Upper lobe of right lung (tissue), 1 donor: ENCODE results near the gene RPGRIP1L. TPM values are rescaled to one million over a fixed set of nuclear protein-coding genes. Genes with fewer than 3 reads are reported as not detected.

Experiments
- ATAC-seq: fragments of 200-7000 bp; cut with Tn5 transposase; one replicate; pipeline ENCODE4 v1.9.1; 2020; ENCODE audit warnings: mild to moderate bottlenecking, moderate library complexity
- DNase-seq: peaks from one replicate; pipeline ENCODE4 v3.0.0-alpha.2; 2020
- H3K27ac ChIP-seq: fragments of 200-600 bp; one replicate; pipeline ENCODE4 v1.8.0; 2022
- H3K27me3 ChIP-seq: fragments of 200-600 bp; one replicate; pipeline ENCODE4 v1.8.0; 2022; ENCODE audit warnings: mild to moderate bottlenecking
- H3K36me3 ChIP-seq: fragments of 200-600 bp; one replicate; pipeline ENCODE4 v1.8.0; 2022
- H3K4me1 ChIP-seq: fragments of 200-600 bp; one replicate; pipeline ENCODE4 v1.8.0; 2022
- H3K4me3 ChIP-seq: fragments of 200-600 bp; one replicate; pipeline ENCODE4 v1.8.0; 2022; ENCODE audit warnings: mild to moderate bottlenecking
- H3K9me3 ChIP-seq: fragments of 200-600 bp; one replicate; pipeline ENCODE4 v1.8.0; 2022
- CTCF ChIP-seq: fragments of 200-600 bp; IDR thresholded peaks from one replicate; pipeline ENCODE4 v1.8.0; 2022; ENCODE audit warnings: antibody characterized with exemption
- intact Hi-C: fragments of 100-400 bp; cut with DNase I; formaldehyde crosslinking; loops from one replicate; pipeline ENCODE4 v1.11.0; 2022
- total RNA-seq: library from RNA; stranded (reverse); fragmentation: NEBNext Ultra II Directional; extraction: Animal tissue kit (Norgen Biotek cat#: 25700); gene quantifications from one replicate; pipeline ENCODE4 v1.2.1, GENCODE V29; 2021
- donor health status: DM: no; HTN: yes; CAD: no; lungs with severe emphysema.

RPGRIP1L gene
- total RNA-seq, 1 donor from 2014 or later = 3.5 TPM

- H3K9me3 ChIP-seq = no peaks in the 10 kb centered on the region
- H3K27ac ChIP-seq = no peak overlapping the region
- H3K4me1 ChIP-seq = no peaks in the 10 kb centered on the region
- no peak overlapping the region for H3K4me3 ChIP-seq
- no peak for DNase-seq
- H3K27me3 ChIP-seq = no peaks in the 10 kb centered on the region
- no peak for ATAC-seq
- TF ChIP-seq CTCF = no peak
- intact Hi-C loops = no loop called here
- H3K36me3 ChIP-seq = no peaks in the 10 kb centered on the region
Measured at GRCh38 chr16:53611179-53611696, 92.4 kb downstream of the RPGRIP1L start.

DNA sequence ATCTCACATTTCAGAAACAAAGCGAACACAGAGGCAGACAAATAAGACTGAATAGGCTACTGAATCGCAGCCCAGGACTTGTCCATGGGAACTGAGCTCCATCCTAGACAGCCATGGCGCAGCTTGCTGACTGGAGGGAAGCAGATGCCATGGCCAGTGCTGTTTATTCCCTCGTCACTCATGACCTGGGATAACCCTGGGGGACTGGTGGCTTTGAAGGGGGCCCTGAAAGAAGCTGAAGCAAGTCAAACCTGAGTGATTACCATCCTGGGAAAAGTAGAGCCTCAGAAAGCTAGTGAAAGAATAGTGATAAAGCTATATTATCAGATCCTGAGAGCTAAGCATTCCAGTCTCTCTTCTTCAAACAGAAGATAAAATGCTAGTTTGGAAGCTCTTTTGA is 94.1 kb downstream of the RPGRIP1L start:
- Histone ChIP-seq H3K27ac (no peak overlapping the region), H3K4me1 (no peaks in the 10 kb centered on the region), H3K36me3 (no peaks in the 10 kb centered on the region), H3K9me3 (no peaks in the 10 kb centered on the region), H3K27me3 (no peaks in the 10 kb centered on the region), H3K4me3 (no peak overlapping the region)
- TF ChIP-seq CTCF = no peak
- intact Hi-C loops = no loop called here
- no peak for DNase-seq
- no peak for ATAC-seq

DNA sequence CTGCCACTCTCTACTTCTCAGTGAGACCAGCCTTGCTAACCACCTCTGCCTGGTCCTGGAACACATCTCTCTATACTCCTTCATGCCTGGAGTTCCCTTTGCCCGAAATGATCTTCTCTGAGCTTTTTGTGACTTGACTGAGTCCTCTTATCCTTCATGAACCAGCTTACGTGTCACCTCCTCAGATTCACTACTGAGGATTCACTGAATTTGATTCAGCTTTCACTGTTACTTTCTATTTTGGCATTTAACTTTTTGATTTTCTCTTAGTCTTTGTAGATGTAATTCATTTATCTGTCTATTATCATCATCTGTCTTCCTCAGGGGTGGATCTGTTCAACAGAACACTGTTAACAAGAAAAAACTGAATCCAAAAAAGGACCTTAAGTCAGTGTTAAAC is 95.6 kb downstream of the RPGRIP1L start:
- intact Hi-C loops = no loop called here
- H3K27ac ChIP-seq = no peak overlapping the region
- H3K4me1 ChIP-seq = no peaks in the 10 kb centered on the region
- H3K9me3 ChIP-seq = no peaks in the 10 kb centered on the region
- no peak for ATAC-seq
- DNase-seq = no peak
- H3K27me3 ChIP-seq = no peaks in the 10 kb centered on the region
- H3K4me3 ChIP-seq = no peak overlapping the region
- H3K36me3 ChIP-seq = no peaks in the 10 kb centered on the region
- no peak for TF ChIP-seq CTCF

GRCh38 chr16:53605831-53606400 is 97.7 kb downstream of the RPGRIP1L start:
- Histone ChIP-seq H3K36me3 (no peaks in the 10 kb centered on the region), H3K4me3 (no peak overlapping the region), H3K9me3 (no peaks in the 10 kb centered on the region), H3K27me3 (no peaks in the 10 kb centered on the region), H3K27ac (no peak overlapping the region), H3K4me1 (no peaks in the 10 kb centered on the region)
- TF ChIP-seq CTCF = no peak
- DNase-seq = no peak
- intact Hi-C loops = no loop called here
- no peak for ATAC-seq

- no peaks in the 10 kb centered on the region for H3K27me3 ChIP-seq
- no peaks in the 10 kb centered on the region for H3K4me1 ChIP-seq
- DNase-seq (no peak), ATAC-seq (no peak)
- no peaks in the 10 kb centered on the region for H3K36me3 ChIP-seq
- no peak for TF ChIP-seq CTCF
- no peak overlapping the region for H3K27ac ChIP-seq
- H3K9me3 ChIP-seq = no peaks in the 10 kb centered on the region
- intact Hi-C loops = no loop called here
- no peak overlapping the region for H3K4me3 ChIP-seq
Measured at GRCh38 chr16:53605356-53605755, 98.3 kb downstream of the RPGRIP1L start.

DNA sequence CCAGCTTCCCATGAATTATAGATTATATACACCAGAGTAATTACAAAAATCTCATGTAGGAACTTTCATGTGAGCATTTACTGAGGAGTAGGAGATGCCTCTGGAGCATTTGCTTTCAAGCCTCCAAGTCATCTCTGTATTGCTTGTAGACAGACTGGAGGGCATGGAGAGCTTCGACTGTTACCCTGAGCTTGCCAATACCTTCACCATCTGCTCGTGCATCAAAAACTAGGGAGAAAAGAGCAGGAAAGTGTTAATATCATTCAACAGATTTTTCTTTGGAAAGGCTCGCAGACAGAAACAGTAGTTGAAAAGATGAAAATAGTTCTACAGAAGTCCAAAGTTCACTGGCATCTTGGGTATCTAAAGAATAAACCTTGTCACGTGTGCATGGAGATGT is 101.7 kb downstream of the RPGRIP1L start:
- intact Hi-C loops = no loop called here
- no peaks in the 10 kb centered on the region for H3K36me3 ChIP-seq
- no peak overlapping the region for H3K27ac ChIP-seq
- ATAC-seq (no peak), DNase-seq (no peak)
- no peaks in the 10 kb centered on the region for H3K4me1 ChIP-seq
- no peak for TF ChIP-seq CTCF
- no peak overlapping the region for H3K4me3 ChIP-seq
- no peaks in the 10 kb centered on the region for H3K9me3 ChIP-seq
- H3K27me3 ChIP-seq = no peaks in the 10 kb centered on the region
